Fibroblast of the aortic adventitia (primary cell): Measurements from ENCODE around the gene SETBP1. TPM values are rescaled to one million over a fixed set of nuclear protein-coding genes. Genes with fewer than 3 reads are reported as not detected.

Source experiments
- DNase-seq: peaks from one replicate; pipeline ENCODE4 v3.0.0-alpha.2; 2010; ENCODE audit warnings: low read depth
- H3K4me3 ChIP-seq: 2 replicates; pipeline ENCODE4 v1.5.1; 2011; ENCODE audit warnings: low read depth, mild to moderate bottlenecking, control low read depth, low read length, moderate library complexity
- total RNA-seq: library from RNA; depleted of rRNA; stranded (reverse); fragments of >200 nt; gene quantifications from 2 replicates; pipeline ENCODE4 v1.2.3, GENCODE V29; 2012; ENCODE audit warnings: low replicate concordance
- TF ChIP-seq, protein P1 (sequence below): IDR thresholded peaks from 2 replicates; pipeline ENCODE4 v1.5.1; 2011; ENCODE audit warnings: mild to moderate bottlenecking, low read length, control low read depth, inconsistent platforms; ENCODE audit not compliant: insufficient read depth

SETBP1 gene
- total RNA-seq, 1 donor: 10.5 TPM

DNA sequence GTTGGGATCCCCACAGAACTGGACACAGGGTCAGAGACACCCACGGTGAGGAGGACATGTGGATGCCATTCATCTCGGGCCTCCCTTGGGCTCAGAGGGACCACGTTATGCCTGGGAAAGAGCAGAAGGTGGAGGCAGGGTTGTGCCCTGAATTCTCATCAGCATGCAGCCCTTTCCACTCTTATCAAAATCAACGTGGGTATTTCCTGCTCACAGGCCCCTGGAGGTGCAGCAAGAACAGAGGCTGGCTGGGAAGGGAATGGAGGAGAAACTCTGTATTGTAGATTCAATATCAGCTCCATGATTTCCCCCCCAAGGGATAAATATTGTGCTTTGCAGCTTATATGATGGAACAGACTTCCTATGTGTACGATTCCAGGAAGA, 90.9 kb downstream of the SETBP1 start:
- TF ChIP-seq, protein P1, sequence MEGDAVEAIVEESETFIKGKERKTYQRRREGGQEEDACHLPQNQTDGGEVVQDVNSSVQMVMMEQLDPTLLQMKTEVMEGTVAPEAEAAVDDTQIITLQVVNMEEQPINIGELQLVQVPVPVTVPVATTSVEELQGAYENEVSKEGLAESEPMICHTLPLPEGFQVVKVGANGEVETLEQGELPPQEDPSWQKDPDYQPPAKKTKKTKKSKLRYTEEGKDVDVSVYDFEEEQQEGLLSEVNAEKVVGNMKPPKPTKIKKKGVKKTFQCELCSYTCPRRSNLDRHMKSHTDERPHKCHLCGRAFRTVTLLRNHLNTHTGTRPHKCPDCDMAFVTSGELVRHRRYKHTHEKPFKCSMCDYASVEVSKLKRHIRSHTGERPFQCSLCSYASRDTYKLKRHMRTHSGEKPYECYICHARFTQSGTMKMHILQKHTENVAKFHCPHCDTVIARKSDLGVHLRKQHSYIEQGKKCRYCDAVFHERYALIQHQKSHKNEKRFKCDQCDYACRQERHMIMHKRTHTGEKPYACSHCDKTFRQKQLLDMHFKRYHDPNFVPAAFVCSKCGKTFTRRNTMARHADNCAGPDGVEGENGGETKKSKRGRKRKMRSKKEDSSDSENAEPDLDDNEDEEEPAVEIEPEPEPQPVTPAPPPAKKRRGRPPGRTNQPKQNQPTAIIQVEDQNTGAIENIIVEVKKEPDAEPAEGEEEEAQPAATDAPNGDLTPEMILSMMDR: no peak
- no peak for DNase-seq
- no peak overlapping the region for H3K4me3 ChIP-seq

DNA sequence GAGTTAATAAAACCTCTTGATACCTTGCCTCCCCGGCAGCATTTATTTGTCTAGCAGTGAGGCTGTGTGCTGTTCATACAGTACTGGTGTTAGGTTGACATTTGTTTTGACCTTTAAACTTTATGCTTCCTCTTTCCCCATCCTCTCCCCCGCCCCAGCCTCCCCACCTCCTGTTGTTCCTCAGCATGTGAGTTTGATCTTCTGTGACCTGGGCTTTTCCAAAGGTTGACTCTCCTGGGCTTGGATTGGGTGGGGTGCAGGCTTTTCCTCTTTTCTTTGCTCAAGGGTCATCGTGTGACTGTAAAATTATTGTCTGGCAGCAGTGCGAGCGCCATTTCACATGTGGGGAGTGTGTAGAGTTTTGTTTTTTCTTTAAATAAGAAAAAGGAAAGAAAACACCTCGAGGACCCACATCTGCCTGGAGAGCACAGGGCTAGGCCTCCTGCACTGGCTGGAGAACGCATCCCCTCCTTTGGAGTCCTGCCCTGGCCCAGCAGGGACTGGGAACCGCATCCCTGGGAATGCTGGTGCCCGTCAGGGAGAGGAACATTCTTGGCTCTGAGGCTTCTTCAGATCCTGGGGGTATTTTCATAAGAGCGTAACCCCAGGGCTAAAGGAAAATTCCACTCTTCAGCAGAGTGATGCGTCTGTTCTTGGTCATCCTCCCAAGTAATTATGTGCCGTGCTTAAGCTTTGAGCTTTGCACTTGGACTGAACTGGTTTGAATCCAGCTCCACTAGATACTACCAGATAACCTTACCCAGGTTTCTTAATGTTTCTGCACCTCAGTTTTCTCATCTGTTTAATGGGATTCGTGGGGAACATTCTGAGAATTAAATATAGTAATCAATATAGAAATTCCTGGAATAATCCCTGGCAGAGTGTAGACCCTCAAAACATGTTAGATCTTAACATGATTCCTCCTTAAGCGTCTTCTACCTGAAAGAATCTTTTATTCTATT, 91.5 kb downstream of the SETBP1 start:
- DNase-seq: peak; percentile 57
- no peak overlapping the region for H3K4me3 ChIP-seq
- TF ChIP-seq, protein P1: no peak

- no peak overlapping the region for H3K4me3 ChIP-seq
- TF ChIP-seq, protein P1: no peak
Observed at GRCh38 chr18:44773640-44774155, 93.0 kb downstream of the SETBP1 start.

GRCh38 chr18:44774191-44774590, 93.5 kb downstream of the SETBP1 start:
- TF ChIP-seq, protein P1: no peak
- H3K4me3 ChIP-seq: no peak overlapping the region
- DNase-seq: no peak

More at GRCh38 chr18:44773640-44774155, 93.0 kb downstream of the SETBP1 start:
- no peak for DNase-seq

DNA sequence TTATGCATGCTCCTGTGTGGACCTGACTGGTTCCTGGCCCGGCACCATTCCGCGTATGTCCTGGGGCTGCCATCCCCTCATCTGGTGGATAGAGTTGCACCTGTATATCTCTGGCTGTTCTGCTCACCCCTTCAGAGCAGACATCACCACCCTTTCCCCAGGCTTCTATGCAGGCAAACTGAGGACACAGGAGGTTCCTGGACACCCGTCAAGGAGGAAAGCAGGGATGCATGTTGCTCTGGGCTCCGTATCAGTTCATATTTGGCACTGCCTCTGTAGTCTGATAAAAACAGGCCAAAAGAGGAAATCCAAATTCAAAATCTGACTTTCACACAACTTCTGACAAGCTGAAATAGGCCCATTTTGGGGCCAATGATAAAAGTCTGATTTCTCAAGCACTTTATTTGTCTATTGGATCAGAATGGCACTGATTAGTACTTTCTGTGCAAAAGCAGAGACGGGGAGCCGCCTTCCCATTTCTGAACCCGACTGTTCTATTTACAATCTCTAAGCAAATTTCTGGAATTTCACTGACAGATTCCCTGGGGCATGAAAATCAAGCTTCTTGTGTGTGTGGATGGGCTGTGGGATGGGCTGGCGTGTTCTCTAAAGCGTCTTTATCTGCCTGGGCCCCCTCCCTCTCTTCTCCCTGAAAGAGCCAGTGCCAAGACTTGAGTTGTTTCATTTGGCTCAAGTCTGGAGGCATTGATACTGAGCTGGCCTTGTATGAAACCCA, 96.9 kb downstream of the SETBP1 start:
- peak; percentile 49 for DNase-seq
- TF ChIP-seq, protein P1: no peak
- no peak overlapping the region for H3K4me3 ChIP-seq

DNA sequence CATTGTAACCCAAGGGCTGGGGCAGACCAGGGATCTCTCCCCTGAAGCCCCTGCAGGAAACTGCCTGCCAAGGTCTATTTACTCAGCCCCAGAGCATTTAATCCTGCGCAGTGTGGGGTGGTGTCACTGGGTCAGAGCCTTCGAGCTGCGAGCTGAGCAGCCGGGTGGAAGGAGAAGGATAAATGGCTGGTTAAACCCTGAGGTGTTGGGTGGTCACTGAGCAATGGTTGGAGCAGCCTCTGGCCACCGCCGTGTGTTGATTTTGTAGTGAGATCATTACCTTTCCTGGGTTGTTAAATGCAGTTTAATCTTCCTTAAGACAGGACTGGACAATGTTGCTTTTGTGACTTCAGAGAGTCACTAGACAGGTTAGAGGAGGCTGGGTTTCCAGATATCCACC, 98.1 kb downstream of the SETBP1 start:
- no peak overlapping the region for H3K4me3 ChIP-seq
- DNase-seq: no peak
- TF ChIP-seq, protein P1: no peak
